HG02798 (cell line): ENCODE measurements around the gene MCM6.
"Not testable (repeated sequence)": the region's sequence is repeated elsewhere in the genome, so short reads cannot be mapped to it uniquely, and the experiment has no call there.

Experiments
- ATAC-seq: cut with Tn5 transposase; IDR thresholded peaks from one replicate; pipeline ENCODE4 v1.9.1; 2021; ENCODE audit warnings: mild to moderate bottlenecking; ENCODE audit not compliant: unreplicated experiment, poor library complexity

Gene MCM6

DNA sequence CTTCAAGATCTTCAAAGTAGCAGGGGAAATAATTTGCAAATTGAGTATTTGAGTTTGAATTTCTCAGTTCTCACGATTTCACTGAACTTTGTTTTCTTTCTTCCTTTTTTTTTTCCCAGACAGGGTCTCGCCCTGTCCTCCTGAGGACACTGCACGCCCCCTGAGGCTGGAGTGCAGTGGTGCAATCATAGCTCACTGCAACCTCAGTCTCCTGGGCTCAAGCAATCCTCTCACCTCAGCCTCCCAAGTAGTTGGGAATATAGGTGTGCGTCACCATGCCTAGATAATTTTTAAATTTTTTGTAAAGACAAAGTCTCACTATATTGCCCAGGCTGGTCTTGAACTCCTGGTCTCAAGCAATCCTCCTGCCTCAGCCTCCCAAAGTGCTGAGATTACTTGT is 80.6 kb downstream of the MCM6 start:
- not testable (repeated sequence) for ATAC-seq

DNA sequence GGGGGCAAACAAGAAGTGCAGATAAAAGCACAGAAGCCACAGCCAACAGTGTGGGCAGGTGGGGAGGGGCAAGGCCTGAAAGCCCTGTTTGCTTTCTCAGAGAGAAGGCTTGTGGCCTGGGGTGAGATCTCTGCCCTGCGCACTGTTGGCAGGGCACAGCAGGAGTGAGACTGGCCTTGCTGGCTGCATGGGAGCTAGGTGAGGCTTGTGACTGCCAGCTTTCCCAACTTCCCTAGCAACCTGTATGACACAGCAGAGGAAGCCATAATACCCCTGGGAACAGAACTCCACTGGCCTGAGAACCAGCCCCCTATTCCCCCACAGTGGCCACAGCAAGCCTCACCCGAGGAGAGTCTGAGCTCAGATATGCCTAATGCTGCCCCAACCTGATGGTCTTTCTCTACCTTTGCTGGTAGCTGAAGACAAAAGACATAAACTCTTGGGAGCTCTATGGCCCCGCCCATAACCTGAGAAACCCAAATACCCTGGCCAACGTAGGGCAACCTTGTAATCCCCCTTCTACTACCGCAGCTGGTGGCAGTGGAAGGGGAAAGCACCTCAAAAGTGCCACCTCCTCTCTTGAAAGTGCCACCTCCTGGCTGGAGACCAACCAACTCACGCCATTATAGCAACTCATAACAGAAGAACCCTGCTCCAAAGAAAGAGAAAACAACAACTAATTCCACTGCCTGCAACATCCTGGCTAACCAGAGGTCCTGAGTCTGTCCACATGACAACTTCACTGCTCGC is 83.7 kb downstream of the MCM6 start:
- peak; percentile 30 for ATAC-seq

DNA sequence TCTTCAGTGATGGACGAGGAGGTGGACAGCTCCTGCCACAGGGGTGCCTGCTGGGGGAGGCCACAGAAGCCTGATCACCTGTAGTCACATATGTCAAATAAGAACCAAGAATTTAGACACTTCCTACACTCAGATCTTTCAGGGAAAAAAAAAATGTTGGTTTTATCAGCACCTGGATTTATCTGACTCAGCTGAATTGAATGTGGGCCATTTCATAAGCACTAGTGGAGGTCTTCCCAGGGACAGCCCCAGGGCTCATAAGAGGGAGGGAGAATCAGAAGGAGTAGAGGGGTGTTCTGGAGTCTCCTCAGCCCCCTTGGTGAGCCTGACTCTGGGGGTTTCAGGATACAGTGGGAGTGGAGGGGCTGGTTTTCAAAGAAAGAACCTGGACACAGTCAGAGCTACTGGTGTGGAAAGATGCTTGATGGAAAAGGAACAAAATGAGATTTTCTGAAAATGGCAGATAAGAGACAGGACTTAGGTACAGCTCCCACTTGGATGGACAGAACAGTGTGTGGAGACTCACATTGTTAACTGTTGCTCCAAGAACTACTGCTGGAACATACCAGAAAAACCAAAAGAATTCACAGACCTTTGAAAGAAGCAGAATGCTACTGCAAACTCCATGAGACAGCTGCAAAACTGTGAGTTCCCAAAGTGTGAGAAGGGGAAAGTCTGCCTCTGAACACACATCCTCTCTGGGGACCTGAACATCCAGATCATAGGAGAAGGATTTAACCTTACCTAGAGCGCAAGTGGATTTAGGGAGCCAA is 84.6 kb downstream of the MCM6 start:
- ATAC-seq = no peak

DNA sequence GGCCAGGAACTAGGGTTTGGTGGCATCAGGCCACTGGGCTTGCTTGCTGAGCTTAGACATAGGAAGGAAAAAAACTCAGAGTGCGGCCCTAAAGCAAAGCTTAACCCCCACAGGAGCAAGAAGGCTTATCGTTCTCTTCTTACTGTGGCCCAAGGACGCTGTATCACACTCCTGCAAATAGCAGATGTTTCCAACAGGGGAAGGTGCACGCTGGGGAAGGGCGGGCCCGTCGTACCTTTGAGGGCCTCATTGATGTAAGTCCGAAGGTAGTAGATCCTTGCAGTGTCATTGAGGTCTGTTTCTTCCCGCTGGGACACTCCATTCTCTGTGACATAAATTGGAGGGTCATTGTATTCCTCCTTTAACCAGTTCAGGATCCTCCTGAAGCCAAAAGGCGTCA is 85.8 kb downstream of the MCM6 start:
- no peak for ATAC-seq
